ENCODE measurements around the gene E4F1. TPM values are rescaled to one million over a fixed set of nuclear protein-coding genes. Genes with fewer than 3 reads are reported as not detected.

E4F1 gene
- total and polyA plus RNA-seq, 7 donors, result 10.8 to 26.9 (median 19.4) TPM

DNA sequence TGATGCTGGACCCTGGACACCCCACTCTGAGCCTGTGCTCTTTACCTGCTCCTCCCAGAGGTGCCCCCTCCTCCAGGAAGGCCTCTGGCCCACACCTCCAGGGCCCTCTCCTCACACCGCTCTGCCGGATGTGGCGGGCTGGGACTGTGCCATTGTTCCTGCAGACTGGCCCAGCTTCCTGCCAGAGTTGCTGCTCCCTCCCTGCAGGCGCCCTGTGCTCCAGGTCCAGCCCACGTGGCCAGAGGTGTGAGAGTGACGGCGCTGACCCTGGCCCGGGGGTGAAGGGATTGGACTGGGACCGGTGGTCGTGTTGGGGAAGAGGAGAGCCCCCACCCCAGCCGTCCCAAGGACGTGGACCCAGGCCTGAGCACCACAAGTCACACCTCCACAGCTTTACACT lies 5.7 kb downstream of the E4F1 start:
- H3K36me3 ChIP-seq, result peaks cover 49 to 71% (median 57%) of the 10 kb centered on the region in 4 donors
- DNase-seq, result no peak
- TF ChIP-seq POLR2AphosphoS5 (IDR thresholded peaks at IDR 0.05) (no peak), POLR2A (IDR thresholded peaks at IDR 0.05) (no peak), EP300 (IDR thresholded peaks at IDR 0.05) (no peak)
- TF ChIP-seq, protein P1, sequence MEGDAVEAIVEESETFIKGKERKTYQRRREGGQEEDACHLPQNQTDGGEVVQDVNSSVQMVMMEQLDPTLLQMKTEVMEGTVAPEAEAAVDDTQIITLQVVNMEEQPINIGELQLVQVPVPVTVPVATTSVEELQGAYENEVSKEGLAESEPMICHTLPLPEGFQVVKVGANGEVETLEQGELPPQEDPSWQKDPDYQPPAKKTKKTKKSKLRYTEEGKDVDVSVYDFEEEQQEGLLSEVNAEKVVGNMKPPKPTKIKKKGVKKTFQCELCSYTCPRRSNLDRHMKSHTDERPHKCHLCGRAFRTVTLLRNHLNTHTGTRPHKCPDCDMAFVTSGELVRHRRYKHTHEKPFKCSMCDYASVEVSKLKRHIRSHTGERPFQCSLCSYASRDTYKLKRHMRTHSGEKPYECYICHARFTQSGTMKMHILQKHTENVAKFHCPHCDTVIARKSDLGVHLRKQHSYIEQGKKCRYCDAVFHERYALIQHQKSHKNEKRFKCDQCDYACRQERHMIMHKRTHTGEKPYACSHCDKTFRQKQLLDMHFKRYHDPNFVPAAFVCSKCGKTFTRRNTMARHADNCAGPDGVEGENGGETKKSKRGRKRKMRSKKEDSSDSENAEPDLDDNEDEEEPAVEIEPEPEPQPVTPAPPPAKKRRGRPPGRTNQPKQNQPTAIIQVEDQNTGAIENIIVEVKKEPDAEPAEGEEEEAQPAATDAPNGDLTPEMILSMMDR (IDR thresholded peaks at IDR 0.05), result no peak
- H3K27me3 ChIP-seq, result peaks cover 0 to 11% (median 0%) of the 10 kb centered on the region in 3 donors
- no peaks in the 10 kb centered on the region for H3K9me3 ChIP-seq
- H3K4me1 ChIP-seq, result peaks cover 0 to 26% (median 24%) of the 10 kb centered on the region in 4 donors
- H3K27ac ChIP-seq, result no peak overlapping the region
- H3K4me3 ChIP-seq, result no peak overlapping the region
- WGBS, 2 donors, result 90 to 93% methylated on average over 12 of the region's 12 CpGs
- intact Hi-C loops (cut with DNase I), result no loop called here

DNA sequence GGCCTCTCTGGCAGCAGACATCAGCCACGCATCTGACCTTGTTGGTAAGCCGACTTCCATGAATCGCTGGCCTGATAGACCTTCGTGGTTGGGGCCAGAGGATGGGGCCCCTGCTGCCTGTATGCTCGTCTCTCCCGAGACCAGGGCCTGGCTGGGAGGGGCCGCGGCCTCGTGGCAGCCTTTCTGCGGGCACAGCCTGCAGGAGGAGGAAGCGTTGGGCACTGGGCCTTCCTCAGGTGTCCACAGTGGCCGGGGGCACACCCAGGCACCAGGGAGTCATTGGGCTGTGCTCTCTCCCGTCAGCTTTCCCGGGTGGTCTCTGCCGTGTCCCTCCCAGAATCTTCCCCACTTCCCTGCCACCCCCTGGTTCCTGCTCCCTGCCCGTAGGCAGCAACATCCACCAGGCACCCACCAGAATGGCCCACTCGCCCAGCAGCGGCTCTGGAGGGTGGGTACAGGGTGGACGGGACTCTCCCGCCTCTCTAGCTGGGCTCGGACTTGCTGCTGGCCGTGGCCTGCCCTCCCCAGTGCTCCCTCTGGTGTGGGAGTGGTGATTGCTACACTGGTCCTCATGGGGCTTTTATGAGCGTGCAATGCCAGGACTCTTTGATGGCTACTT lies 6.3 kb downstream of the E4F1 start:
- intact Hi-C loops (cut with DNase I), result no loop called here
- DNase-seq, result no peak

DNA sequence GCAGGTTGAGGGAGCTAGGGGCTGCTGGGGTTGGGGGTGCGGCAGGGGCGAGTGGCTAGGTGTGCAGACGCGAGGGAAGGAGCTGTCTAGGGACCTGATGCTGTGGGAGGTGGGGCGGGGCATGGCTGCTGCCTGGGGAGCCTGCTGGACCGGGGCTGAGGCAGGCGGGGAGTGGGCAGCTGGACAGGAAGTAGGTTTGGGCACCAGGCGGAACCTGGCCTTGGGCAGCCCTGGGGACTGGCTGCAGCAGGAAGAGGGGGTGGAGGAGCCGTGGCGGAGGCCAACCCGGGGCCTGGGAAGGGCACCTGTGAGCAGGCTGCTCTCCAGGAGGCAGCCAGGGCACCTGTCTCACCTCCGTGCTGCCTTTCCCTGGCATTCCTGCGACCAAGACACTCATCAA lies 7.0 kb downstream of the E4F1 start:
- peaks cover 0 to 23% (median 0%) of the 10 kb centered on the region in 3 donors for H3K27me3 ChIP-seq
- H3K27ac ChIP-seq, result no peak overlapping the region
- H3K4me3 ChIP-seq, result no peak overlapping the region
- peaks cover 62 to 84% (median 70%) of the 10 kb centered on the region in 4 donors for H3K36me3 ChIP-seq
- TF ChIP-seq POLR2AphosphoS5 (IDR thresholded peaks at IDR 0.05) (no peak), POLR2A (IDR thresholded peaks at IDR 0.05) (no peak), EP300 (IDR thresholded peaks at IDR 0.05) (no peak)
- TF ChIP-seq, protein P1 (IDR thresholded peaks at IDR 0.05), result no peak
- peaks cover 0 to 13% (median 11%) of the 10 kb centered on the region in 4 donors for H3K4me1 ChIP-seq
- no peak for DNase-seq
- no peaks in the 10 kb centered on the region for H3K9me3 ChIP-seq
- 92% methylated on average over 13 of the region's 13 CpGs for WGBS, 2 donors
- intact Hi-C loops (cut with DNase I), result no loop called here

More for the DNA sequence above, 6.3 kb downstream of the E4F1 start:
- Histone ChIP-seq H3K4me1 (peaks cover 0 to 20% (median 17%) of the 10 kb centered on the region in 4 donors), H3K4me3 (no peak overlapping the region), H3K9me3 (no peaks in the 10 kb centered on the region), H3K27ac (no peak overlapping the region), H3K36me3 (peaks cover 55 to 78% (median 64%) of the 10 kb centered on the region in 4 donors), H3K27me3 (peaks cover 0 to 18% (median 0%) of the 10 kb centered on the region in 3 donors)
- 94 to 95% methylated on average over 23 of the region's 23 CpGs for WGBS, 2 donors
- TF ChIP-seq POLR2A (IDR thresholded peaks at IDR 0.05), result no peak
- TF ChIP-seq POLR2AphosphoS5 (IDR thresholded peaks at IDR 0.05), result no peak
- TF ChIP-seq EP300 (IDR thresholded peaks at IDR 0.05), result no peak
- TF ChIP-seq, protein P1 (IDR thresholded peaks at IDR 0.05), result no peak

DNA sequence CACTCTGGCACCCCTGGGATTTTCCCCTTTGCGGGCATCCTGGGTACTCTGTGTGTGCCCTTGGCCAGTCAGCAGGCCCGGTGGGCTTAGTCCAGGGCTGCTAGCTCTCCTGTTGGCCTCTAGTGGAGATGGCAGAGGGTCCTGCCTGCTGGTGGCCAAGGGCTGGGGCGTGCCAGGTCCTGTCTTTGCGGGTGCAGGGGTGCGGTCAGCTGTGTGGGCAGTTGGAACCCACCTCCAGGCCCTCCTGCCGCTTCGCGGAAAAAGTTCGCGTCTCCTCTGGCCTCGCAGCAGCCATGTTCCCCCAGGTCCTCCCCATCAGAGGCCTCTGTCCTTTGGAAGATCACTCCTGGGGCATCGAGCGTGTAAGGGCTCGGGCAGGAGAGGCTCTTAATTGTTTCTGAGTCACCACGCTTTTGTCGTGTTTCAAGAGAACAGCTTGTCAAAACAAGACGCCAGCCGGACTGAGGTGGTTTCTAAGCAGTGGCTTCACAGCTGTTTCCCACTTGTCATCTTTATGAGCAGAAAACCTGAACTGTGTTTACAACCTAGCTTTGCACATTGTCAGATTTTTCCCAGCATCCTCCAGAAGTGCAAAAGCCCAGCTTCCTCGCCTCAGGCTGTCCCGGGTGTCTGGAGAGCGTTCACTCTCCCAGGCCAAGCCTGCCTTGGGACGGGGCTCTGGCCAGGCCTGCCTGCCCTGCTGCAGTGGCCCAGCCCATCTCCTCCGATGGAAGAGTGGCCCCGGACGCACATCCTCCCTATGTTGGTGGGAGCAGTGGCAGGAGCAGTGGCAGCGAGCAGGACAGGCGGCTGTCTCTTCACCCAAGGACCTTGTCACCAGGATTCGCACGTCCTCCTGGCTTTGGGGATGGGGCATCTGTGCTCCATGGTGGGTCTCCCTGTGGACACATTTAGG lies 7.9 kb downstream of the E4F1 start:
- Histone ChIP-seq H3K4me3 (no peak overlapping the region), H3K9me3 (no peaks in the 10 kb centered on the region), H3K27ac (no peak overlapping the region), H3K36me3 (peaks cover 67 to 91% (median 75%) of the 10 kb centered on the region in 4 donors), H3K4me1 (peaks cover 0 to 14% (median 12%) of the 10 kb centered on the region in 4 donors), H3K27me3 (peaks cover under 1 to 32% (median 6%) of the 10 kb centered on the region in 3 donors)
- intact Hi-C loops (cut with DNase I), result no loop called here
- TF ChIP-seq, protein P1 (IDR thresholded peaks at IDR 0.05), result no peak
- TF ChIP-seq POLR2A (IDR thresholded peaks at IDR 0.05) (no peak), POLR2AphosphoS5 (IDR thresholded peaks at IDR 0.05) (no peak), EP300 (IDR thresholded peaks at IDR 0.05) (no peak)
- DNase-seq, result no peak
- whole genome bisulfite sequencing, 2 donors, result 91% methylated on average over 29 of the region's 29 CpGs
